ENCODE results near the gene STH.

- TF ChIP-seq PRDM15 (CRISPR knock-in tag; IDR thresholded peaks at IDR 0.05) (no peak), DPF2 (IDR thresholded peaks at IDR 0.05) (no peak), NFXL1 (IDR thresholded peaks at IDR 0.05; ENCODE audit: borderline replicate concordance) (no peak), CREB1 (IDR thresholded peaks at IDR 0.05; ENCODE audit: low read depth) (no peak), TAF1 (IDR thresholded peaks at IDR 0.05; ENCODE audit: borderline replicate concordance, low read depth, low read length) (no peak), BMI1 (IDR thresholded peaks at IDR 0.05; ENCODE audit: borderline replicate concordance) (no peak), CHD2 (IDR thresholded peaks at IDR 0.05; ENCODE audit: borderline replicate concordance, low read depth, low read length) (no peak), HCFC1 (IDR thresholded peaks at IDR 0.05; ENCODE audit: low read length) (no peak)
These were observed 24.8 kb upstream of the STH start for GRCh38 chr17:45973946-45974859.

Measured in GM12878 (cell line).